GM23338 (cell line): Measurements from ENCODE around the gene FREM3. TPM values are rescaled to one million over a fixed set of nuclear protein-coding genes. Genes with fewer than 3 reads are reported as not detected.

Source experiments
- ATAC-seq: fragments of 200-7000 bp; cut with Tn5 transposase; 3 replicates; pipeline ENCODE4 v1.9.1; 2020
- DNase-seq: peaks from one replicate; pipeline ENCODE4 v3.0.0-alpha.2; 2015; ENCODE audit warnings: low spot score
- H2AFZ ChIP-seq: fragments of 200-600 bp; sonication (generic); 2 replicates; pipeline ENCODE4 v1.8.0; 2016; ENCODE audit warnings: antibody characterized with exemption, mild to moderate bottlenecking, moderate library complexity
- H3F3A ChIP-seq: fragments of 200-600 bp; sonication (generic); replicated peaks from 2 replicates; pipeline ENCODE4 v1.8.0; 2017; ENCODE audit warnings: antibody characterized with exemption, mixed run types, low read depth
- H3K27ac ChIP-seq: fragments of 200-600 bp; sonication (generic); 2 replicates; pipeline ENCODE4 v1.6.1; 2016; ENCODE audit warnings: low read depth
- H3K27me3 ChIP-seq: fragments of 200-600 bp; sonication (generic); 2 replicates; pipeline ENCODE4 v1.8.0; 2016; ENCODE audit warnings: mild to moderate bottlenecking, mixed run types, moderate library complexity; ENCODE audit not compliant: insufficient read depth
- H3K36me3 ChIP-seq: fragments of 200-600 bp; sonication (generic); 2 replicates; pipeline ENCODE4 v1.8.0; 2016; ENCODE audit warnings: mild to moderate bottlenecking; ENCODE audit not compliant: insufficient read depth
- H3K4me1 ChIP-seq: fragments of 200-600 bp; sonication (generic); 2 replicates; pipeline ENCODE4 v1.8.0; 2016; ENCODE audit warnings: mild to moderate bottlenecking, moderate library complexity; ENCODE audit not compliant: insufficient read depth
- H3K4me2 ChIP-seq: fragments of 200-600 bp; sonication (generic); 2 replicates; pipeline ENCODE4 v1.7.1; 2017; ENCODE audit warnings: mixed run types
- H3K4me3 ChIP-seq: fragments of 200-600 bp; sonication (generic); 2 replicates; pipeline ENCODE4 v1.6.1; 2016; ENCODE audit warnings: mixed run types
- H3K79me2 ChIP-seq: fragments of 200-600 bp; sonication (generic); replicated peaks from 2 replicates; pipeline ENCODE4 v1.8.0; 2017; ENCODE audit warnings: mild to moderate bottlenecking; ENCODE audit not compliant: insufficient read depth
- H3K9me2 ChIP-seq: fragments of 200-600 bp; sonication (generic); 2 replicates; pipeline ENCODE4 v1.8.0; 2017; ENCODE audit not compliant: insufficient read depth
- H4K20me1 ChIP-seq: fragments of 200-600 bp; sonication (generic); replicated peaks from 2 replicates; pipeline ENCODE4 v1.8.0; 2017; ENCODE audit warnings: mild to moderate bottlenecking; ENCODE audit not compliant: insufficient read depth
- H3K27ac Mint-ChIP-seq: 2 replicates; pipeline ENCODE4 v1.8.0; 2020; ENCODE audit warnings: inconsistent platforms, mild to moderate bottlenecking, moderate library complexity, mixed read lengths
- H3K27me3 Mint-ChIP-seq: 3 replicates; pipeline ENCODE4 v1.8.0; 2022; ENCODE audit warnings: low read depth, mild to moderate bottlenecking, moderate library complexity, mixed read lengths, inconsistent platforms; ENCODE audit not compliant: insufficient read depth, poor library complexity
- H3K36me3 Mint-ChIP-seq: 3 replicates; pipeline ENCODE4 v1.8.0; 2021; ENCODE audit warnings: low read depth, mild to moderate bottlenecking, inconsistent platforms, moderate library complexity, mixed read lengths
- H3K4me1 Mint-ChIP-seq: 3 replicates; pipeline ENCODE4 v1.8.0; 2020; ENCODE audit warnings: mild to moderate bottlenecking, inconsistent platforms, mixed read lengths
- H3K4me3 Mint-ChIP-seq: 3 replicates; pipeline ENCODE4 v1.8.0; 2021; ENCODE audit warnings: moderate library complexity, mild to moderate bottlenecking, inconsistent platforms, mixed read lengths
- H3K9me3 Mint-ChIP-seq: 3 replicates; pipeline ENCODE4 v1.8.0; 2020; ENCODE audit warnings: moderate library complexity, mild to moderate bottlenecking, inconsistent platforms, mixed read lengths
- CREB1 ChIP-seq: fragments of 250-450 bp; sonication (Bioruptor Pico); IDR thresholded peaks from 2 replicates; pipeline ENCODE4 v1.5.0; 2020; ENCODE audit warnings: low read depth, mild to moderate bottlenecking, moderate library complexity
- EZH2 ChIP-seq: fragments of 200-600 bp; sonication (generic); IDR thresholded peaks from one replicate; pipeline ENCODE4 v1.8.0; 2017; ENCODE audit warnings: antibody characterized with exemption, mild to moderate bottlenecking, low read depth; ENCODE audit not compliant: unreplicated experiment
- EZH2phosphoT487 ChIP-seq: fragments of 200-600 bp; sonication (generic); IDR thresholded peaks from one replicate; pipeline ENCODE4 v1.8.1; 2018; ENCODE audit warnings: antibody characterized with exemption; ENCODE audit not compliant: unreplicated experiment
- JUNB ChIP-seq: IDR thresholded peaks from one replicate; pipeline ENCODE4 v1.6.1; 2016; ENCODE audit warnings: antibody characterized with exemption; ENCODE audit not compliant: unreplicated experiment
- NANOG ChIP-seq: IDR thresholded peaks from 2 replicates; pipeline ENCODE4 v1.6.1; 2016; ENCODE audit warnings: antibody characterized with exemption, borderline replicate concordance
- POLR2AphosphoS5 ChIP-seq: IDR thresholded peaks from 2 replicates; pipeline ENCODE4 v1.6.1; 2016; ENCODE audit warnings: antibody characterized with exemption, low read depth
- STAT1 ChIP-seq: IDR thresholded peaks from one replicate; pipeline ENCODE4 v1.6.1; 2016; ENCODE audit warnings: antibody characterized with exemption; ENCODE audit not compliant: unreplicated experiment
- ZNF114 ChIP-seq: fragments of 250-450 bp; sonication (Bioruptor Pico); IDR thresholded peaks from 2 replicates; pipeline ENCODE4 v1.5.0; 2020; ENCODE audit warnings: mild to moderate bottlenecking, moderate library complexity
- polyA plus RNA-seq: library from polyadenylated mRNA; unstranded; fragments of >200 nt; fragmentation: Nextera tagmentation; extraction: Ambion mirVana; gene quantifications from 2 replicates; pipeline ENCODE4 v1.2.1, GENCODE V29; 2016
- total RNA-seq: library from RNA; depleted of rRNA; stranded (reverse); fragments of >200 nt; shearing (Covaris generic); gene quantifications from 2 replicates; pipeline ENCODE4 v1.2.3, GENCODE V29; 2014
- TF ChIP-seq, protein P1 (sequence below): IDR thresholded peaks from 2 replicates; pipeline ENCODE4 v1.6.1; 2016; ENCODE audit warnings: antibody characterized with exemption
- TF ChIP-seq, protein P2 (sequence below), 2 experiments: fragments of 200-600 bp in 1 of 2; sonication (generic) in 1 of 2; conservative IDR thresholded peaks; 2 replicates each; pipeline versions ENCODE4 v1.5.1 to v1.6.1; 2016 to 2017; ENCODE audit warnings: antibody characterized with exemption in 2 of 2, low read depth in 2 of 2, mild to moderate bottlenecking in 2 of 2, moderate library complexity in 1 of 2
- TF ChIP-seq, protein P3 (sequence below): fragments of 250-450 bp; sonication (Bioruptor Pico); IDR thresholded peaks from 2 replicates; pipeline ENCODE4 v1.5.0; 2020; ENCODE audit warnings: mild to moderate bottlenecking, moderate library complexity

Gene FREM3
- total and polyA plus RNA-seq, 2 experiments from 2014 or later, result 0.03 to 0.07 TPM

DNA sequence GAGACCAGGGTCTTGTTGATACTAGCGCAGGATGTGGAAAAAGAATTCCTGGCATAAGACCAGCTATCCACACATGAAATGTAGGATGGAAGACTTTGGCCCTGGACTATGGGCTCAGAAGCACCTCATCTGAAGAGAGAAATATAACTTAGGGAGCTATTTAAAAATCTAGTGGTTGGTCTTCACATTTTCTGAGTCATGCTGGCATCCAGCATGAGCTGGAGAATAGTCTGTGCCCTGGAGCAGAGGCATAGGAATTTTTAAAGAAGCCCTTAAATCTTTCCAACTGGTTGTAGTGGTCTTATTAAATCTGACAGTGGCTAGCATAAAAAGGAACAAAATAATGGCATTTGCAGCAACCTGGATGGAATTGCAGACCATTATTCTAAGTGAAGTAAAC lies 100.6 kb downstream of the FREM3 start:
- H3K27me3 Mint-ChIP-seq, result no peaks in the 10 kb centered on the region
- Histone ChIP-seq H3K4me2 (no peak overlapping the region), H3K9me2 (peaks cover 2% of the 10 kb centered on the region; the same call in 1 of the 2 replicates), H3K27ac (no peak overlapping the region), H2AFZ (no peak overlapping the region), H3K27me3 (no peaks in the 10 kb centered on the region), H3K4me3 (no peak overlapping the region), H4K20me1 (no peaks in the 10 kb centered on the region), H3K79me2 (no peaks in the 10 kb centered on the region), H3F3A (no peaks in the 10 kb centered on the region), H3K4me1 (no peaks in the 10 kb centered on the region), H3K36me3 (no peaks in the 10 kb centered on the region)
- DNase-seq (no peak), ATAC-seq (no peak)
- no peak overlapping the region for H3K4me3 Mint-ChIP-seq
- H3K4me1 Mint-ChIP-seq, result peaks cover 2% of the 10 kb centered on the region; the same call in 2 of the 3 replicates
- no peak for TF ChIP-seq EZH2phosphoT487
- no peak for TF ChIP-seq POLR2AphosphoS5
- TF ChIP-seq, protein P1, sequence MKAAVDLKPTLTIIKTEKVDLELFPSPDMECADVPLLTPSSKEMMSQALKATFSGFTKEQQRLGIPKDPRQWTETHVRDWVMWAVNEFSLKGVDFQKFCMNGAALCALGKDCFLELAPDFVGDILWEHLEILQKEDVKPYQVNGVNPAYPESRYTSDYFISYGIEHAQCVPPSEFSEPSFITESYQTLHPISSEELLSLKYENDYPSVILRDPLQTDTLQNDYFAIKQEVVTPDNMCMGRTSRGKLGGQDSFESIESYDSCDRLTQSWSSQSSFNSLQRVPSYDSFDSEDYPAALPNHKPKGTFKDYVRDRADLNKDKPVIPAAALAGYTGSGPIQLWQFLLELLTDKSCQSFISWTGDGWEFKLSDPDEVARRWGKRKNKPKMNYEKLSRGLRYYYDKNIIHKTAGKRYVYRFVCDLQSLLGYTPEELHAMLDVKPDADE, result no peak
- H3K36me3 Mint-ChIP-seq, result no peaks in the 10 kb centered on the region
- H3K27ac Mint-ChIP-seq, result no peak overlapping the region
- H3K9me3 Mint-ChIP-seq, result peaks cover 2% of the 10 kb centered on the region; the same call in 2 of the 3 replicates

DNA sequence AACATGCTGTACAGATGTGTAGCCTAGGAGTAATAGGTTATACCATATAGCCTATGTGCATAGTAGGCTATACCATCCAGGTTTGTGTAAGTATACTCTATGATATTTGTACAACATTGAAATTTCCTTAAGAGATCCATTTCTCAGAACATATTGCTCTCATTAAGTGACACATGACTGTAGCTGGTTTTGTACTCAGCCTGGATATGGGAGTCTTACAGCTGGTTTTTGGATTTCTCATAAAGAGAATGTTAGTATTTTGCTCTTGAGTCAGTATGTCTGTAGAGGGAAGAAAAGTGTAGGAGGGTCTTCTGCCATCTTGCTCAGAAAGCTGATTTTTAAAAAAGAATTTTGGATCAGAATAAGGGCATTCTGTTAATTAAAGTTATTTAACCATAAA lies 101.7 kb downstream of the FREM3 start:
- peaks cover 7% of the 10 kb centered on the region for H3K36me3 Mint-ChIP-seq
- TF ChIP-seq EZH2 (no peak), STAT1 (no peak), ZNF114 (CRISPR knock-in tag) (no peak), CREB1 (CRISPR knock-in tag) (no peak), EZH2phosphoT487 (no peak), NANOG (no peak), JUNB (no peak), POLR2AphosphoS5 (no peak)
- TF ChIP-seq, protein P1, result no peak
- TF ChIP-seq, protein P2, sequence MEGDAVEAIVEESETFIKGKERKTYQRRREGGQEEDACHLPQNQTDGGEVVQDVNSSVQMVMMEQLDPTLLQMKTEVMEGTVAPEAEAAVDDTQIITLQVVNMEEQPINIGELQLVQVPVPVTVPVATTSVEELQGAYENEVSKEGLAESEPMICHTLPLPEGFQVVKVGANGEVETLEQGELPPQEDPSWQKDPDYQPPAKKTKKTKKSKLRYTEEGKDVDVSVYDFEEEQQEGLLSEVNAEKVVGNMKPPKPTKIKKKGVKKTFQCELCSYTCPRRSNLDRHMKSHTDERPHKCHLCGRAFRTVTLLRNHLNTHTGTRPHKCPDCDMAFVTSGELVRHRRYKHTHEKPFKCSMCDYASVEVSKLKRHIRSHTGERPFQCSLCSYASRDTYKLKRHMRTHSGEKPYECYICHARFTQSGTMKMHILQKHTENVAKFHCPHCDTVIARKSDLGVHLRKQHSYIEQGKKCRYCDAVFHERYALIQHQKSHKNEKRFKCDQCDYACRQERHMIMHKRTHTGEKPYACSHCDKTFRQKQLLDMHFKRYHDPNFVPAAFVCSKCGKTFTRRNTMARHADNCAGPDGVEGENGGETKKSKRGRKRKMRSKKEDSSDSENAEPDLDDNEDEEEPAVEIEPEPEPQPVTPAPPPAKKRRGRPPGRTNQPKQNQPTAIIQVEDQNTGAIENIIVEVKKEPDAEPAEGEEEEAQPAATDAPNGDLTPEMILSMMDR (conservative IDR thresholded peaks at IDR 0.05; ENCODE audit: low read depth in 2 of 2), result no peak
- TF ChIP-seq, protein P3, sequence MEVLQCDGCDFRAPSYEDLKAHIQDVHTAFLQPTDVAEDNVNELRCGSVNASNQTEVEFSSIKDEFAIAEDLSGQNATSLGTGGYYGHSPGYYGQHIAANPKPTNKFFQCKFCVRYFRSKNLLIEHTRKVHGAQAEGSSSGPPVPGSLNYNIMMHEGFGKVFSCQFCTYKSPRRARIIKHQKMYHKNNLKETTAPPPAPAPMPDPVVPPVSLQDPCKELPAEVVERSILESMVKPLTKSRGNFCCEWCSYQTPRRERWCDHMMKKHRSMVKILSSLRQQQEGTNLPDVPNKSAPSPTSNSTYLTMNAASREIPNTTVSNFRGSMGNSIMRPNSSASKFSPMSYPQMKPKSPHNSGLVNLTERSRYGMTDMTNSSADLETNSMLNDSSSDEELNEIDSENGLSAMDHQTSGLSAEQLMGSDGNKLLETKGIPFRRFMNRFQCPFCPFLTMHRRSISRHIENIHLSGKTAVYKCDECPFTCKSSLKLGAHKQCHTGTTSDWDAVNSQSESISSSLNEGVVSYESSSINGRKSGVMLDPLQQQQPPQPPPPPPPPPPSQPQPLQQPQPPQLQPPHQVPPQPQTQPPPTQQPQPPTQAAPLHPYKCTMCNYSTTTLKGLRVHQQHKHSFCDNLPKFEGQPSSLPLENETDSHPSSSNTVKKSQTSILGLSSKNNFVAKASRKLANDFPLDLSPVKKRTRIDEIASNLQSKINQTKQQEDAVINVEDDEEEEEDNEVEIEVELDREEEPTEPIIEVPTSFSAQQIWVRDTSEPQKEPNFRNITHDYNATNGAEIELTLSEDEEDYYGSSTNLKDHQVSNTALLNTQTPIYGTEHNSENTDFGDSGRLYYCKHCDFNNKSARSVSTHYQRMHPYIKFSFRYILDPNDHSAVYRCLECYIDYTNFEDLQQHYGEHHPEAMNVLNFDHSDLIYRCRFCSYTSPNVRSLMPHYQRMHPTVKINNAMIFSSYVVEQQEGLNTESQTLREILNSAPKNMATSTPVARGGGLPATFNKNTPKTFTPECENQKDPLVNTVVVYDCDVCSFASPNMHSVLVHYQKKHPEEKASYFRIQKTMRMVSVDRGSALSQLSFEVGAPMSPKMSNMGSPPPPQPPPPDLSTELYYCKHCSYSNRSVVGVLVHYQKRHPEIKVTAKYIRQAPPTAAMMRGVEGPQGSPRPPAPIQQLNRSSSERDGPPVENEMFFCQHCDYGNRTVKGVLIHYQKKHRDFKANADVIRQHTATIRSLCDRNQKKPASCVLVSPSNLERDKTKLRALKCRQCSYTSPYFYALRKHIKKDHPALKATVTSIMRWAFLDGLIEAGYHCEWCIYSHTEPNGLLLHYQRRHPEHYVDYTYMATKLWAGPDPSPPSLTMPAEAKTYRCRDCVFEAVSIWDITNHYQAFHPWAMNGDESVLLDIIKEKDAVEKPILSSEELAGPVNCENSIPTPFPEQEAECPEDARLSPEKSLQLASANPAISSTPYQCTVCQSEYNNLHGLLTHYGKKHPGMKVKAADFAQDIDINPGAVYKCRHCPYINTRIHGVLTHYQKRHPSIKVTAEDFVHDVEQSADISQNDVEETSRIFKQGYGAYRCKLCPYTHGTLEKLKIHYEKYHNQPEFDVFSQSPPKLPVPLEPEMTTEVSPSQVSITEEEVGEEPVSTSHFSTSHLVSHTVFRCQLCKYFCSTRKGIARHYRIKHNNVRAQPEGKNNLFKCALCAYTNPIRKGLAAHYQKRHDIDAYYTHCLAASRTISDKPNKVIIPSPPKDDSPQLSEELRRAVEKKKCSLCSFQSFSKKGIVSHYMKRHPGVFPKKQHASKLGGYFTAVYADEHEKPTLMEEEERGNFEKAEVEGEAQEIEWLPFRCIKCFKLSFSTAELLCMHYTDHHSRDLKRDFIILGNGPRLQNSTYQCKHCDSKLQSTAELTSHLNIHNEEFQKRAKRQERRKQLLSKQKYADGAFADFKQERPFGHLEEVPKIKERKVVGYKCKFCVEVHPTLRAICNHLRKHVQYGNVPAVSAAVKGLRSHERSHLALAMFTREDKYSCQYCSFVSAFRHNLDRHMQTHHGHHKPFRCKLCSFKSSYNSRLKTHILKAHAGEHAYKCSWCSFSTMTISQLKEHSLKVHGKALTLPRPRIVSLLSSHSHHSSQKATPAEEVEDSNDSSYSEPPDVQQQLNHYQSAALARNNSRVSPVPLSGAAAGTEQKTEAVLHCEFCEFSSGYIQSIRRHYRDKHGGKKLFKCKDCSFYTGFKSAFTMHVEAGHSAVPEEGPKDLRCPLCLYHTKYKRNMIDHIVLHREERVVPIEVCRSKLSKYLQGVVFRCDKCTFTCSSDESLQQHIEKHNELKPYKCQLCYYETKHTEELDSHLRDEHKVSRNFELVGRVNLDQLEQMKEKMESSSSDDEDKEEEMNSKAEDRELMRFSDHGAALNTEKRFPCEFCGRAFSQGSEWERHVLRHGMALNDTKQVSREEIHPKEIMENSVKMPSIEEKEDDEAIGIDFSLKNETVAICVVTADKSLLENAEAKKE (CRISPR knock-in tag), result no peak

More for the DNA sequence above, 101.7 kb downstream of the FREM3 start:
- H3K36me3 ChIP-seq, result peaks cover 4% of the 10 kb centered on the region; the same call in 1 of the 2 replicates
- no peaks in the 10 kb centered on the region for H3K27me3 ChIP-seq
- H3F3A ChIP-seq, result no peaks in the 10 kb centered on the region
- ATAC-seq, result no peak
- H3K9me3 Mint-ChIP-seq, result peaks cover 12% of the 10 kb centered on the region
- H3K27me3 Mint-ChIP-seq, result no peaks in the 10 kb centered on the region
- H3K27ac ChIP-seq, result no peak overlapping the region
- no peak overlapping the region for H3K27ac Mint-ChIP-seq
- no peaks in the 10 kb centered on the region for H3K79me2 ChIP-seq
- no peak overlapping the region for H3K4me2 ChIP-seq
- DNase-seq, result no peak
- H2AFZ ChIP-seq, result no peak overlapping the region
- H4K20me1 ChIP-seq, result no peaks in the 10 kb centered on the region
- peaks cover 4% of the 10 kb centered on the region; the same call in 1 of the 2 replicates for H3K9me2 ChIP-seq
- no peaks in the 10 kb centered on the region for H3K4me1 ChIP-seq
- H3K4me3 ChIP-seq, result no peak overlapping the region
- H3K4me3 Mint-ChIP-seq, result no peak overlapping the region
- peaks cover 2% of the 10 kb centered on the region; the same call in 2 of the 3 replicates for H3K4me1 Mint-ChIP-seq
